Activated T-helper 2 cell treated with anti-CD3 and anti-CD28 coated beads, Interferon-gamma antibody, Interleukin-2, Interleukin-4, amounts not matched to agents 10 μg/mL and 5 μg/mL and 100 μg/mL, durations not matched to agents 14 hours and 24 hours and 36 hours (primary cell): ENCODE data around the gene CNTN4. TPM values are rescaled to one million over a fixed set of nuclear protein-coding genes. Genes with fewer than 3 reads are reported as not detected.

ENCODE experiments used
- DNase-seq: peaks from one replicate; pipeline ENCODE4 v3.0.0; 2021; ENCODE audit warnings: low spot score
- H3K27ac Mint-ChIP-seq: one replicate; pipeline ENCODE4 v1.8.0; 2021; ENCODE audit warnings: mixed read lengths
- H3K27me3 Mint-ChIP-seq: one replicate; pipeline ENCODE4 v1.8.0; 2021; ENCODE audit warnings: low read depth, mixed read lengths
- H3K36me3 Mint-ChIP-seq: one replicate; pipeline ENCODE4 v1.8.0; 2021; ENCODE audit warnings: low read depth, mixed read lengths
- H3K4me1 Mint-ChIP-seq: one replicate; pipeline ENCODE4 v1.8.0; 2021; ENCODE audit warnings: low read depth, mixed read lengths
- H3K4me3 Mint-ChIP-seq: one replicate; pipeline ENCODE4 v1.8.0; 2021; ENCODE audit warnings: low read depth, mild to moderate bottlenecking, moderate library complexity, mixed read lengths
- H3K9me3 Mint-ChIP-seq: one replicate; pipeline ENCODE4 v1.8.0; 2021; ENCODE audit warnings: mixed read lengths
- intact Hi-C: fragments of 100-400 bp; cut with micrococcal nuclease; formaldehyde crosslinking; loops from one replicate; pipeline ENCODE4 v1.15.1; 2023
- total RNA-seq: library from RNA; stranded (reverse); gene quantifications from 2 replicates; pipeline ENCODE4 v1.2.3, GENCODE V29; 2022

CNTN4 gene
- total RNA-seq, 1 donor from 2014 or later: not detected

DNA sequence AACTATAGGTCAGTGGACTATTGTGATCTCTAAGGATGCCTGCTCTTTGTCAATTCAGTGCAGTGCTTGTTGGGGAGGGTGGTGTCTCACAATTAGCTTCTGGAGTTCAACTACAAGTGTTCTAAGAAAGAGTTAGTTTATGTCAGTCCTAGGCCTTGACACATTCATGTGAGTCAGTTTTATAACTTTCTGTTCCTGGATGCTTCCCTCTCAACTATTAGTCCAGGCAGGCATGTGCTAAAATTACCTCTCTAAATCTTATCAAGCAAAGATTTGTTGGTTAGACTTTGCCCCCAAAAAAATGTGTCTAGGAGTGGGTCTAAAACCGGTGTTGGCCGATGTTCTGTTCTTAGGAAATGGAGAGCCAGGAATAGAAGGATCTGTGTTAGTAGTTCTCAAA is 633.2 kb downstream of the CNTN4 start:
- intact Hi-C loops: no loop called here
- DNase-seq: no peak
- Mint-ChIP-seq H3K4me1 (no peaks in the 10 kb centered on the region), H3K36me3 (no peaks in the 10 kb centered on the region), H3K4me3 (no peak overlapping the region), H3K9me3 (no peaks in the 10 kb centered on the region), H3K27me3 (no peaks in the 10 kb centered on the region), H3K27ac (no peak overlapping the region)

DNA sequence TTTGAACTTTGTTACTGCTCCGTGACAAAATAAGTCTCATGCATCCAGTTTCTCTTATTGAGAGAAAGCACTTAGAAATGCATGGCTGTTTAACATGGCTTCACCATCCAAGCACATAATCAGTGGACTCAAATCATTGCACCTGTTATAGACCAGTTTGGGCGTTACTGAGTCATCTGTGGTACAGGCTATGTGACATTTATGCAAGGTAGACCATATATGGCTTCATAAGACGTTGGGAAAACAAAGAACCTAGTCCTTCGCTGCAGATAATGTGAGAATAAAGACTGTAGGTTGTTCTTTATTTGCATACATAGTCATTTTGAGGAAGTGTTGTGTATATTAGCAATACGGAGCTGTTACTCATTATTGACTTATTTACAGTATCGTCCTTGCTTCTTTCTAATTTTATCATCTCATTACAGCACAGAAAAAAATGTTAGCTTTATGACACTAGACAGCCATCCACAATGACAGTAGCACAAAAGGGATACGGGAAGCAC is 636.8 kb downstream of the CNTN4 start:
- no peaks in the 10 kb centered on the region for H3K27me3 Mint-ChIP-seq
- no peak overlapping the region for H3K4me3 Mint-ChIP-seq
- intact Hi-C loops: no loop called here
- H3K27ac Mint-ChIP-seq: no peak overlapping the region
- H3K36me3 Mint-ChIP-seq: no peaks in the 10 kb centered on the region
- H3K4me1 Mint-ChIP-seq: no peaks in the 10 kb centered on the region
- H3K9me3 Mint-ChIP-seq: no peaks in the 10 kb centered on the region
- DNase-seq: no peak

DNA sequence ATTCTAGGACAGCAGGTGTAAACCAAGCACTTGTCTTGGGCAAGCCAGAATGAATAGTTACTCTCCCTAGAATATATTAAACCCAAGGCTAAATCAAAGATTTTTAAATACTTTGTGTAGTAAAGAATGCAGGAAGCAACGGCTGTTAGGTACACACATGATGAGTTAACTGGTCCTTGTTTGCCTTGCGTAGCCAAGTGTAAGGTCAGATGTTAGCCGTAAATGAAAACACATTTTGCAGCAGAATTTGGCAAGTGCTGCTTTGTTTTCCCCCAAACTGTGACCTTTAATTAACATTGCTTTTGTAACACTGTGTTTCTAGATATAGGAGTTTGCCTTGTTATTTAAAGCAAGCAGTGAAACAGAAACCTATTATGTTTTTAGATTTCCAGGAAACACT is 642.9 kb downstream of the CNTN4 start:
- no peak overlapping the region for H3K4me3 Mint-ChIP-seq
- no peaks in the 10 kb centered on the region for H3K27me3 Mint-ChIP-seq
- H3K9me3 Mint-ChIP-seq: no peaks in the 10 kb centered on the region
- no peaks in the 10 kb centered on the region for H3K36me3 Mint-ChIP-seq
- H3K27ac Mint-ChIP-seq: no peak overlapping the region
- intact Hi-C loops: no loop called here
- H3K4me1 Mint-ChIP-seq: no peaks in the 10 kb centered on the region
- no peak for DNase-seq

GRCh38 chr3:2765002-2765579 is 666.4 kb downstream of the CNTN4 start:
- Mint-ChIP-seq H3K4me3 (no peak overlapping the region), H3K36me3 (no peaks in the 10 kb centered on the region), H3K4me1 (no peaks in the 10 kb centered on the region), H3K27me3 (no peaks in the 10 kb centered on the region), H3K9me3 (no peaks in the 10 kb centered on the region), H3K27ac (no peak overlapping the region)
- DNase-seq: no peak
- intact Hi-C loops: no loop called here

DNA sequence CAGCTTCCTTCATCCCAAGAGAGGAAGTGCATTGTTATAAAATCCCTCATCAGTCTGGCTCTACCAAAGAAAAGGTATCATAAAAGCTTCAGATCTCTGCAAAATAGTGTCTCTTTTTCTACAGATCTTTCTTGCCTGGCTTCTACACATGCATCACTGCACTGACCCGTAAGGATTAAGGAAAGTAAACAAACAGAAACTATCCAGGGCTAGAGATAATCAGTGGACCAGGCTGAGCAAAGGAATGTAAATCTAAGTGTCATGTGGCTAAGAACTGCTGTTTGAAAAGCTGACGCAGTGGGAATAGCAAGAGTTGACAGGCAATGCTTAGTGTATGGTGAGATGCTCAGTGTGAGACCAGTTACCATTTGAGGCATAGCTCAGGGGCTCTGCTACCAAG is 671.8 kb downstream of the CNTN4 start:
- Mint-ChIP-seq H3K4me3 (no peak overlapping the region), H3K36me3 (no peaks in the 10 kb centered on the region), H3K9me3 (no peaks in the 10 kb centered on the region), H3K27ac (no peak overlapping the region), H3K27me3 (no peaks in the 10 kb centered on the region), H3K4me1 (no peaks in the 10 kb centered on the region)
- DNase-seq: no peak
- intact Hi-C loops: no loop called here

GRCh38 chr3:2771193-2771592 is 672.5 kb downstream of the CNTN4 start:
- Mint-ChIP-seq H3K4me1 (no peaks in the 10 kb centered on the region), H3K27ac (no peak overlapping the region), H3K36me3 (no peaks in the 10 kb centered on the region), H3K27me3 (no peaks in the 10 kb centered on the region), H3K9me3 (no peaks in the 10 kb centered on the region), H3K4me3 (no peak overlapping the region)
- intact Hi-C loops: no loop called here
- no peak for DNase-seq

GRCh38 chr3:2771741-2772140 is 673.1 kb downstream of the CNTN4 start:
- DNase-seq: no peak
- intact Hi-C loops: no loop called here
- Mint-ChIP-seq H3K27me3 (no peaks in the 10 kb centered on the region), H3K27ac (no peak overlapping the region), H3K4me3 (no peak overlapping the region), H3K36me3 (no peaks in the 10 kb centered on the region), H3K9me3 (no peaks in the 10 kb centered on the region), H3K4me1 (no peaks in the 10 kb centered on the region)

GRCh38 chr3:2772803-2773202 is 674.1 kb downstream of the CNTN4 start:
- H3K36me3 Mint-ChIP-seq: no peaks in the 10 kb centered on the region
- intact Hi-C loops: no loop called here
- no peak overlapping the region for H3K27ac Mint-ChIP-seq
- H3K9me3 Mint-ChIP-seq: no peaks in the 10 kb centered on the region
- DNase-seq: no peak
- H3K4me1 Mint-ChIP-seq: no peaks in the 10 kb centered on the region
- no peaks in the 10 kb centered on the region for H3K27me3 Mint-ChIP-seq
- no peak overlapping the region for H3K4me3 Mint-ChIP-seq

GRCh38 chr3:2774481-2775249 is 676.0 kb downstream of the CNTN4 start:
- Mint-ChIP-seq H3K4me3 (no peak overlapping the region), H3K27me3 (no peaks in the 10 kb centered on the region)
- intact Hi-C loops: no loop called here

GRCh38 chr3:2783261-2783660 is 684.6 kb downstream of the CNTN4 start:
- Mint-ChIP-seq H3K27me3 (no peaks in the 10 kb centered on the region), H3K36me3 (no peaks in the 10 kb centered on the region), H3K4me3 (no peak overlapping the region), H3K9me3 (no peaks in the 10 kb centered on the region), H3K27ac (no peak overlapping the region), H3K4me1 (no peaks in the 10 kb centered on the region)
- no peak for DNase-seq
- intact Hi-C loops: no loop called here

More at GRCh38 chr3:2774481-2775249, 676.0 kb downstream of the CNTN4 start:
- no peaks in the 10 kb centered on the region for H3K4me1 Mint-ChIP-seq
- no peak overlapping the region for H3K27ac Mint-ChIP-seq
- DNase-seq: no peak
- no peaks in the 10 kb centered on the region for H3K36me3 Mint-ChIP-seq
- H3K9me3 Mint-ChIP-seq: no peaks in the 10 kb centered on the region

DNA sequence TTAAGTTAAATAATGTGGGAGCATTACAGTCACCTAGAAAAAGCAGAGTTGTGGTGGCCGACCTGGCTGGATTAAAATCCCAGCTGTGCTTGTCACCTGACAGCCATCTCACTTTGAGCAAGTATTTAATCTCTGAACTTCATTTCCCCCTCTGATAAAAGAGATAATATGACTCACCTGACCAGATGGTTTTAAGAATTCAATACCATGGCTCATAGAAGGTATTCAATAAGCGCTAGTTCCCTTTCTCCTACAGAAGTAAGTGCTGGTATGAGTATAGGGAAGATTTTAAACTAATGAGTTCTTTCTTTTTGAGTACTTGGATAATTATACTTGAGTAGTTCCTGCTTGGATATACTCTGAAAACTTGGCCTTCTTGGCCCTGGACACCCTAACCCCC is 686.0 kb downstream of the CNTN4 start:
- no peak for DNase-seq
- intact Hi-C loops: no loop called here
- H3K27me3 Mint-ChIP-seq: no peaks in the 10 kb centered on the region
- no peaks in the 10 kb centered on the region for H3K9me3 Mint-ChIP-seq
- no peaks in the 10 kb centered on the region for H3K4me1 Mint-ChIP-seq
- H3K36me3 Mint-ChIP-seq: no peaks in the 10 kb centered on the region
- no peak overlapping the region for H3K4me3 Mint-ChIP-seq
- no peak overlapping the region for H3K27ac Mint-ChIP-seq

GRCh38 chr3:2790266-2790815 is 691.7 kb downstream of the CNTN4 start:
- no peaks in the 10 kb centered on the region for H3K9me3 Mint-ChIP-seq
- no peaks in the 10 kb centered on the region for H3K27me3 Mint-ChIP-seq
- no peak for DNase-seq
- intact Hi-C loops: no loop called here
- H3K4me3 Mint-ChIP-seq: no peak overlapping the region
- no peaks in the 10 kb centered on the region for H3K36me3 Mint-ChIP-seq
- H3K4me1 Mint-ChIP-seq: no peaks in the 10 kb centered on the region
- no peak overlapping the region for H3K27ac Mint-ChIP-seq

GRCh38 chr3:2792432-2792831 is 693.8 kb downstream of the CNTN4 start:
- Mint-ChIP-seq H3K36me3 (no peaks in the 10 kb centered on the region), H3K4me3 (no peak overlapping the region), H3K4me1 (no peaks in the 10 kb centered on the region), H3K27ac (no peak overlapping the region), H3K27me3 (no peaks in the 10 kb centered on the region), H3K9me3 (no peaks in the 10 kb centered on the region)
- intact Hi-C loops: no loop called here
- no peak for DNase-seq
